Right ventricle myocardium superior (tissue), 1 donor: ENCODE measurements around the gene OR4E2. TPM values are rescaled to one million over a fixed set of nuclear protein-coding genes. Genes with fewer than 3 reads are reported as not detected.
"Not testable (repeated sequence)": the region's sequence is repeated elsewhere in the genome, so short reads cannot be mapped to it uniquely, and the experiment has no call there.

Experiments
- ATAC-seq: fragments of 200-7000 bp; cut with Tn5 transposase; one replicate; pipeline ENCODE4 v1.9.1; 2020; ENCODE audit warnings: mild to moderate bottlenecking; ENCODE audit not compliant: poor library complexity
- DNase-seq: peaks from one replicate; pipeline ENCODE4 v3.0.0-alpha.2; 2020
- intact Hi-C: fragments of 100-400 bp; cut with DNase I; formaldehyde crosslinking; loops from one replicate; pipeline ENCODE4 v1.11.2; 2022
- total RNA-seq: library from RNA; stranded (reverse); fragmentation: NEBNext Ultra II Directional; extraction: Animal tissue kit (Norgen Biotek cat#: 25700); gene quantifications from one replicate; pipeline ENCODE4 v1.2.1, GENCODE V29; 2021
- donor health status: DM: no; HTN: yes; CAD: no; lungs with severe emphysema.

The OR4E2 gene
- total RNA-seq, 1 donor from 2014 or later = not detected

DNA sequence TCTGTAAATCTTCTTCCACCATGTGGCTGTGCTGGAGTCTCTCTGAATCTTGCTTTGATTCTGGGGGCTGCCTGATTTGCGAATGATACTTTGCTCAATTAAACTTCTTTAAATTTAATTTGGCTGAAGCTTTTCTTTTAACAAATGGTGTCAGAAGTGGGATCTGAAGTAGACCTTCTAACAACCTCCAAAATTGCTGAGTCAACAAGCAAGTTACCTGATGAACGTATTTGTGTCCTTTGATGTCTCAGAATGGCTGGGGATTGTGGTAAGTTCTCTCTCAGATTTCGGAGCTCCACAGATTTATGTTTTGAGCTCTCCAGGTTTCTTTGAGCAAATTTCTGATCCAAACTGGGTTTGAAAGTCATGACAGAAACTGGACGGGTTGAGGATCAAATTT lies 21.9 kb downstream of the OR4E2 start:
- no peak for ATAC-seq
- intact Hi-C loops = no loop called here
- DNase-seq = no peak

DNA sequence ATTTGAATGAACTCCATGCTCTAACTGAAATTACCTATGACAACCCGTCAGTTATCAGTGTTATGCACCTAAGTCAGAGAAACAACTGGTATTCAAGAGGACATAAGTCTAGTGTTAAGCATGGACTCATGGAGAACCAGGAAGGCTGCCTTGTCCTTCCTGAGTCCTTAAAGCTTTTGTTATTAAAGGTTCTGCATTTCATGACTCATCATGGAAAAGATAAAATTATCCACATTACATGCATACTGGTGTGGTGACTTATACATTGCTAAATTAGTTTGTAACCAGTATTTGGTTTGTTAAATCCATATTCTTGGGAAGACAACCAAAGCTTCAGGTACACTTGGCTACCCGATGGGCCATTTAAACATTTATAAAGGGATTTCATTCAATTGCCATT lies 26.4 kb downstream of the OR4E2 start:
- intact Hi-C loops = no loop called here
- DNase-seq = no peak
- ATAC-seq = no peak

DNA sequence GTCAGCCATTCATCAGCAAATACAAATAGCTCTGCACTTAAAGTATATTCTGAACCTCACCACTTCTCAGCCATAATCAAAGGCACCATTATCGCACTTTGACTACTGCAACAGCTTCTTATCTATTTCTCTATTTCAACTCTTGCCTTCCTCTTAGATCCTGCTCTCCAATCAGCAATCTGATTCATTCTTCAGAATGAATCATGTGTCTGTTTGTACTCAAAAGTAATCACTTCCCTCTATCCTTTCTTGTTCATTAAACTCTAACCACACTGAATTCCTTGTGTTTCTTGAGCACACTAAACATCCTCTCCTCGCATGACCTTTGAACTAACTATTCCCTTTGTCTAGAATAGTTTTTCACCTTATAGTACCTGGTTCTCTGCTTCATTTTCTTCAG lies 32.8 kb downstream of the OR4E2 start:
- intact Hi-C loops = no loop called here
- no peak for ATAC-seq
- DNase-seq = no peak

DNA sequence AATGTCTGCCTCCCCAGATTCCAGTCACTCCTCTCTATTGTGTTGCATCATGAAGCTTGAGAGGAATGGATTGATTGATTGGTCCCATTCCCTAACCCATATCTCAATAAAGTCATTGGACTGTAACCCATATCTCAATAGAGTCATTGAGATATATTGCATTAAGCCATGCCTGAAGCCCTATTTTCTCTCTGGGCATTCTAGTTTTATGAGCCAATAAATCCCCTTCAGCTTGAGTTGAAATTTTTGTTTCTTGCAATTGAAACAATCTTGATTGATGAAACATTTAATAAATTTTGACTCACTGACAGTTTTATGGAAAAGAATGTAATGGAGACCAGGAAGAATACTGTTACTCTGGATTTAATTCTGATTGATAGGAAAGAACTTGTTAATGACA lies 40.8 kb downstream of the OR4E2 start:
- ATAC-seq (no peak), DNase-seq (no peak)
- intact Hi-C loops = no loop called here

DNA sequence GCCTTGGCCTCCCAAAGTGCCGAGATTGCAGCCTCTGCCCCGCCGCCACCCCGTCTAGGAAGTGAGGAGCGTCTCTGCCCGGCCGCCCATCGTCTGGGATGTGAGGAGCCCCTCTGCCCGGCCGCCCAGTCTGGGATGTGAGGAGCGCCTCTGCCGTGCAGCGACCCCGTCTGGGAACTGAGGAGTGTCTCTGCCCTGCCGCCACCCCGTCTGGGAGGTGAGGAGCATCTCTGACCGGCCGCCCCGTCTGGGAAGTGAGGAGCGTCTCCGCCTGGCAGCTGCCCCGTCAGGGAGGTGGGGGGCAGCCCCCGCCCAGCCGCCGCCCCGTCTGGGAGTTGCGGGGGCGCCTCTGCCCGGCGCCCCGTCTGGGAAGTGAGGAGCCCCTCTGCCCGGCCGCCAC lies 44.0 kb downstream of the OR4E2 start:
- intact Hi-C loops = not testable (repeated sequence)

DNA sequence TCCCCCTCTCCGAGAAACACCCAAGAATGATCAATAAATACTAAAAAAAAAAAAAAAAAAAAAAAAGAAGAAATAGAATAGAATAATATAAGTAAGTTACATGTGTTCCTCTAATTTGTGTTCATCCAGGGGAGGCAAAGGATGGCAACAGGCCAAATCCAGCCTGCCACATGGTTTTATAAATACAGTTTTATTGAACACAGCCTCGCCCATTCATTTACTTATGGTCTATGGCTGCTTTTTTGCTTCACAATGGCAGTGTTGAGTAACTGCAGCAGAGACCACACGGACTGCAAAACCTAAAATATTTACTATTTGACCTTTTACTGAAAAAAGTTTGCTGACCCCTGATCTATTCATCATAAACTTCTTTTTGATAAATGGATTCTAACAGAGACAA lies 44.9 kb downstream of the OR4E2 start:
- DNase-seq, ATAC-seq: not testable (repeated sequence)

More for the DNA sequence above, 44.0 kb downstream of the OR4E2 start:
- not testable (repeated sequence) for ATAC-seq, DNase-seq

DNA sequence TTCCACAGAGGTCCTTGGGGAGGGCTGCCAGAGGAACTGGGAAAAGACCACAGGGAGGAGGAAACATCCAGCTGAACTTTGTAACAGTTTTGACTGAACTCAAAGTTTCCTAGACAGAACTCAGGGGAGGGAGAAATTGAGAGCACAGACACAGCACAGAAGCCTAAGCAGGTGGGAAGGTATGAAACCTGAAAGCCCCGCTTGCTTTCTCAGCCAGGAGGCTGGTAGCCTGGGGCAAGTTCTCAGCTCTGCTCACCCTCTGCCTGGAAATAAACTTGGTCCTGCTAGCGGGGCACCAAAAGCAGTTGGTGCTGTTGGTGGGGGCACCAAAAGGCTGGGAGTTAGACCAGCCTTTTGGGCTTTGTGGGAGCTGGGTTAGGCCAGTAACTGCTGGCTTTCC lies 45.9 kb downstream of the OR4E2 start:
- DNase-seq (no peak), ATAC-seq (no peak)
- intact Hi-C loops = no loop called here

More for the DNA sequence above, 44.9 kb downstream of the OR4E2 start:
- intact Hi-C loops = not testable (repeated sequence)

DNA sequence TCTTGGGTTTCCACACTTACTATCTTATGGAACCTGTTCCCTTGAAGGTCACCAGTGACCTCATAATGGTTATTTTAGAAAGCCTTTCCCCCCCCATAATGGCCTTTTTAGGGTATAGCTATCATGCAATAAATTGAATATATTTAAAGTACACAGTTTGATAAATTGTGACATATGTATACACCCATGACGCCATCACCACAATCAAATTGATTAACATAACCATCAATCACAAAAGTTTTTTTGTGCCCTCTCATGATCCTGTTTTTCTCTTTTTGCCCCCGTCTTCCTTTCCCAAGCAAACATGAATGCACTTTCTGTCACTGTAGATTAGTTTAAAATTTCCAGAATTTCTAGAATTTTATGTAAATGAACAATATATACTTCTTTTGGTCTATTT lies 48.7 kb downstream of the OR4E2 start:
- intact Hi-C loops = no loop called here
- ATAC-seq = no peak

DNA sequence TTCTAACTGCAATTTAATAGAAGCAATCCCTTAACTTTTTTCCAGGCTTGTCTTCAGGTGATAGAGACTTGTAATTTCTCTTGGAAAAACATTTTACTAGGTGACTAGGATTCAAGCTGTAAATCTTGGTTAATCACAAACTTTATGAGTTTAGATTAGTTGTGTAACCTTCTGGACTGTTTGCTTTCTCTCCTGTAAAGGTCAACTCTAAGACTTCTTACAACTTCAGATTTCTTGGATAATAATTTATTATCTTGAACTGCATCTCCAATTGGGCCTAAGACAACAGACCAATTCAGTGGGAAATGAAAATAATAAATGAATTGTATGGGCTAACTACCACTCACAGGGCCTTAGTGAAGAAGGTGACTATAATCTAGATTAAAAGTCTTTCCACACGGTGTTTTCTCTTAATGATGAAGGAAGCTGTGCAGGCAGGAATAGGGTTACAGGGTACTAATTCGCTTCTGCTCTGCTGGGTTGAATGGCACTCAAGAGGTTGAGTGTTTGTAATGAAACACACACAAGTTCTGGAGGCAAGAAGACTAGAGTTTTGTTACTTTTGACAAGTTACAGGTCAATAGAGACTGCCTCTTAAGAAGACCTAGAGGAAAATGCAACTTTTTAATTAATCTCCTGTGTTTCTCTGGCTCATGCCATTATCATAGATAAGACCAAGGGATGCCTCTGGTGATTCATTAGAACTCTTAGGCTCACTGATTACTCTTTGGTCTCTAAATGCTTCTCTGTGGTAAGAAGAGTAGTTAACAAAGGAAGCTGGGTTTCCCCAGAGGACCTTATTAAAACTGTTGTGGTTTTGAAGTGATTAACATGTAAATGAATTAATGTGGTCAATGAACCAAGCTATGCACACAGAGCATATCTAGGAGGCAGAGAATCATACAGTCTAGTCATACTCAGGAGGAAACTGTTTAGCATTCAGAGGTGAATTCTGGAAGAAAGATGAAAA lies 50.0 kb downstream of the OR4E2 start:
- DNase-seq (no peak), ATAC-seq (no peak)
- intact Hi-C loops = no loop called here

More for the DNA sequence above, 48.7 kb downstream of the OR4E2 start:
- no peak for DNase-seq

DNA sequence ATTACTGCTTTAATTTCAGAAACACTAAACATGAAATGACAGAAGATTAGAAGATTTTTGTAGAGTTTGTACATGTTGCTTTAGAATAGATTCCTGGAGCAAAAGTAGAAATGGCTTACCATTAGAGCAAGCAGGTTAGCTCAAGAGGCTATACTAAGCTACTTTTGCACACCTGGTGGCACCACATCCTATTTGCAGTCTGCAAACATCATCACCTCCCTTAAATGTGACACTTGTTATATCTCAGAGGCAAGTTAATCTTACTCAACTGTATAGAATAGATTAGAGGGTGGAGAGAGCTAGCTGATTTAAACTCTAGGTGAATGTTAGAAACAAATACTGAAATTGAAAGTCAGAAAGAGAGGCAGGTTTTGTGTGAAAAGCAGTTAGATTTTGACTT lies 50.7 kb downstream of the OR4E2 start:
- DNase-seq (no peak), ATAC-seq (no peak)
- intact Hi-C loops = no loop called here

DNA sequence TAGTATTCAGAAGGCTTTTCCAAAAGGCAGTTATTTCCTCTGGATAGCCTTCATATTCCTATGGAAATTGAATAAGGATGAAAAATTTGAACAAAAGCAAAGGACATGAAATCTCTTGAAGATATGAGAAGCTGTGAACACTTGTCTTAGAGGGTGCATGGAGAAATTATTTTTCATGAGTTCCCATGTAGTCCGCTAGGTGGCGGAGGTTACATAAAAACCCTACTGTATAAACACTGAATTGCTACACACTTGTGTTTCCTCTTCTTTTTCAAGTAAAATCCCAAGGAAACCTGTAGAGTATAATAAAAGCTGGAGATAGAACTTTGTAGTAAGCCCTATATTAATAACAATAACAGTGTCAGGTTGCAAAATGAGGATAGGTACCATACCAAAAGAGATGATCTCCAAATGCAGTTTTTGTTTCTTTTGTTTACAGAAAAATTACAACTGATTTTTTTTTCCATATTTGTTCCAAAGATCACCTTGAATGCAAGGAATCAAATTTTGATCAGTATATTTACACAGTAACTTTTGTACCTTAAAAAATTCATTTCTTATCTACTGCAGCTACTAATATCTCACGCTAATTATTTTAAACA lies 57.8 kb downstream of the OR4E2 start:
- ATAC-seq (no peak), DNase-seq (no peak)
- intact Hi-C loops = no loop called here

DNA sequence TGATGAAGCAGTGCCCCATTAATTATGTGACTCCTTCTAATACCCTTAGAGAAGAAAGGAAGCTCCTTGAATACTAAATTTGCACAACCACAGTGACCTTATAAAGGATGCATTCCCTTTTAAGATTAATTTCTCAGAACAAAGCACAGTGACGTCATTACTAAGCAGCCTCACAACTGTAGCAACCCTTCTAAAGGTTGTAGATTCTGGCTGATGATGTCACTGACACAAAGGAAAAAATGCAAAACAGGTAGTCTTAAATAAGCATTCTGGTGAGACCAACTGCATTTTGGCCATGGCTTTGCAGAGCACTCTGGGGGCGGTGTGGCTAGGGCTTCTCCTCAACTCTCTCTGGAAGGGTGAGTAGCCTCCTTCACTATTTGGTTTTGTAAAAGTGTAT lies 58.4 kb downstream of the OR4E2 start:
- DNase-seq (no peak), ATAC-seq (no peak)
- intact Hi-C loops = no loop called here

DNA sequence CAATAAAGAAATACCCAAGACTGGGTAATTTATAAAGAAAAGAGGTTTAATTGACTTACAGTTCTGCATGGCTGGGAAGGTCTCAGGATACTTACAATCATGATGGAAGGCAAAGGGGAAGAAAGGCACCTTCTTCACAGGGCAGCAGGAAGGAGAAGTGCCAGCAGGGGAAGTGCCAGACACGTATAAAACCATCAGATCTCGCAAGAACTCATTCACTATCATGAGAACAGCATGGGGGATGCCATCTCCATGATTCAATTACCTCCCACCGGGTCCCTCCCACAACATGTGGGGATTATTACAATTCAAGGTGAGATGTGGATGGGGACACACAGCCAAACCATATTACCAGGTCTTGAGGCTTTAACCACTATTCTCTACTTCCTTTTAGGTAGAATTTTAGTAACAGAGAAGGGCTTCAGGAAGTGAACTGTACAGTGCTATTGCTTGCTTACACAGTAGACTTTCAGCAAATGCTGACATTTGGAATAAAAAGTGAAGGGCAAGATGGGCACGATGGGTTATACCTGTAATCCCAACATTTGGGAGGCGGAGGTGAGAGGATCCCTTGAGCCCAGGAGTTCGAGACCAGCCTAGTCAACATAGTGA lies 60.8 kb downstream of the OR4E2 start:
- no peak for ATAC-seq
- intact Hi-C loops = no loop called here
- no peak for DNase-seq

Other genes with a start within 250 kb of the OR4E2 start
- 25.5 TPM for gene CHD8, start 197.7 kb upstream of the OR4E2 start, total RNA-seq
- 16.9 TPM for gene RAB2B, start 176.9 kb upstream of the OR4E2 start, total RNA-seq
- 78.1 TPM for gene TOX4, start 176.6 kb upstream of the OR4E2 start, total RNA-seq
- 24.3 TPM for gene METTL3, start 142.5 kb upstream of the OR4E2 start, total RNA-seq
- 3.1 TPM for gene SALL2, start 127.5 kb upstream of the OR4E2 start, total RNA-seq
- gene OR10G3, start 73.8 kb upstream of the OR4E2 start, total RNA-seq = not detected
- gene OR10G2, start 18.9 kb upstream of the OR4E2 start, total RNA-seq = not detected
- not detected for gene OR4E1, start 20.0 kb downstream of the OR4E2 start, total RNA-seq